ENCODE measurements around the gene ZNF430.

- TF ChIP-seq GATA2 (IDR thresholded peaks at IDR 0.05; ENCODE audit: low read depth, low read length), result no peak
- TF ChIP-seq GATA3 (IDR thresholded peaks at IDR 0.05; ENCODE audit: low read depth, low read length), result no peak
Observed at GRCh38 chr19:21047716-21048115, 27.3 kb downstream of the ZNF430 start.
